Measurements from ENCODE around the gene UBTF. TPM values are rescaled to one million over a fixed set of nuclear protein-coding genes. Genes with fewer than 3 reads are reported as not detected.

Gene UBTF
- total RNA-seq, 3 donors from 2014 or later (not counting 1 experiment from before 2014, with no cell fraction given), result 132 to 169 (median 168) TPM

DNA sequence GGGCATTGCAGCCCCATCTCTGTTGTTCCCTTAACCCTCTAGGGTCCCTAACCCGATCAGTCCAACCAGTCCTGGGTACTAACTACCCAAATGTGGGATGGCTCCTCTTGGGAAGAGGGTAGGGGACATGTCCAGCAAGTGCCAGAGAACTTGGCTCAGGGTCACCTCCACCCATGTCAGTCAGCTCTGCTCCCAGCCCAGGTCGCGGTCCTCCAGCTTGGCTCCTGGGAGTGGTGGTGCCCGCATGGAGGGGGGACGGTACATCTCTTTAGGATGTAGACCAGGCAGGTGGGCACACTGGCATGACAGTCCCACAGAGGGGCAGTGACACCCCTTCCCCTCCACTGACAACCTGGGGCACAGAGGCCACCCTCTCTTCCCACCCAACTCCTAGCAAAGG lies 26.7 kb downstream of the UBTF start:
- ATAC-seq, result no peak

DNA sequence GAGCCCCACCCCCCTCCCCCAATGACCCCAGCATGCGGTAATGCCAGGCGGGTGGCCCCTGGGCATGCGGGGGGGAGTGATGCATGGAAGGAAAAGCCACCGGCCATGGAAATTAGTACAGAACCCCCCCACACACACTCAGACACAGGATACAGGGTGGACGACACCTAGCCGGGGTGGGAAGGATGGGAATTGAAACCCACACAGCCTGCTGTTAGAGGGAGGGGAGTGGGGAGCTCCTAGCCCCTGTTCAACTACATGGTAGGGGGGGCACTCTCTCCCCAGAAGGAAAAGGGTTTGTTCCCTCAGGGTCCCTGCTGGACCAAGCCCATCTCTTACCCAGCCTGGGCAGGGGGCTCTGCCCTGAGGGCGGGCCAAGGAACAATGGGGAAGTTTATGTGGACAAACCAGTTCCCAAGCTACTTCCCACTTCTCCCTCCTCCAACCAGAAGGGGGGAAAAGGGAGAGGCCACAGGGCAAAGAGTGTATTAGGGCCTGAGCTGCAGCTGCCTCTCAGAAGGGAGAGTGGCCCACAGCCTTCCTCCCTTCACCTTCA lies 27.5 kb downstream of the UBTF start:
- Mint-ChIP-seq H3K27me3 (ENCODE audit: low read depth in 2 of 2) (no peaks in the 10 kb centered on the region), H3K9me3 (no peaks in the 10 kb centered on the region), H3K4me3 (no peak overlapping the region), H3K36me3 (no peaks in the 10 kb centered on the region), H3K27ac (no peak overlapping the region), H3K4me1 (peaks cover 13 to 24% of the 10 kb centered on the region in 2 donors)
- Histone ChIP-seq H3K36me3 (ENCODE audit: control insufficient read depth, insufficient read depth, low read length) (peaks cover 42% of the 10 kb centered on the region), H3K27me3 (ENCODE audit: control insufficient read depth, insufficient read depth, low read length) (no peaks in the 10 kb centered on the region), H3K9me3 (ENCODE audit: control insufficient read depth, insufficient read depth, low read length) (no peaks in the 10 kb centered on the region), H3K27ac (ENCODE audit: low read length) (no peak overlapping the region), H3K4me3 (ENCODE audit: low read length) (no peak overlapping the region), H3K4me1 (ENCODE audit: control insufficient read depth, insufficient read depth, low read length) (peaks cover 13% of the 10 kb centered on the region)
- no peak for ATAC-seq
- intact Hi-C loops (cut with micrococcal nuclease), result no loop called here
- TF ChIP-seq, protein P1, sequence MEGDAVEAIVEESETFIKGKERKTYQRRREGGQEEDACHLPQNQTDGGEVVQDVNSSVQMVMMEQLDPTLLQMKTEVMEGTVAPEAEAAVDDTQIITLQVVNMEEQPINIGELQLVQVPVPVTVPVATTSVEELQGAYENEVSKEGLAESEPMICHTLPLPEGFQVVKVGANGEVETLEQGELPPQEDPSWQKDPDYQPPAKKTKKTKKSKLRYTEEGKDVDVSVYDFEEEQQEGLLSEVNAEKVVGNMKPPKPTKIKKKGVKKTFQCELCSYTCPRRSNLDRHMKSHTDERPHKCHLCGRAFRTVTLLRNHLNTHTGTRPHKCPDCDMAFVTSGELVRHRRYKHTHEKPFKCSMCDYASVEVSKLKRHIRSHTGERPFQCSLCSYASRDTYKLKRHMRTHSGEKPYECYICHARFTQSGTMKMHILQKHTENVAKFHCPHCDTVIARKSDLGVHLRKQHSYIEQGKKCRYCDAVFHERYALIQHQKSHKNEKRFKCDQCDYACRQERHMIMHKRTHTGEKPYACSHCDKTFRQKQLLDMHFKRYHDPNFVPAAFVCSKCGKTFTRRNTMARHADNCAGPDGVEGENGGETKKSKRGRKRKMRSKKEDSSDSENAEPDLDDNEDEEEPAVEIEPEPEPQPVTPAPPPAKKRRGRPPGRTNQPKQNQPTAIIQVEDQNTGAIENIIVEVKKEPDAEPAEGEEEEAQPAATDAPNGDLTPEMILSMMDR (IDR thresholded peaks at IDR 0.05), result no peak
- WGBS (ENCODE audit: insufficient coverage), result no CpG with 5 or more reads among the region's 7 CpGs
- DNase-seq, result no peak

More for the DNA sequence above, 26.7 kb downstream of the UBTF start:
- no peak overlapping the region for H3K4me3 ChIP-seq (ENCODE audit: low read length)
- H3K27me3 ChIP-seq (ENCODE audit: control insufficient read depth, insufficient read depth, low read length), result no peaks in the 10 kb centered on the region
- intact Hi-C loops (cut with micrococcal nuclease), result no loop called here
- Mint-ChIP-seq H3K4me3 (no peak overlapping the region), H3K36me3 (no peaks in the 10 kb centered on the region), H3K27ac (no peak overlapping the region), H3K27me3 (ENCODE audit: low read depth in 2 of 2) (no peaks in the 10 kb centered on the region), H3K4me1 (peaks cover 10 to 25% of the 10 kb centered on the region in 2 donors), H3K9me3 (no peaks in the 10 kb centered on the region)
- WGBS (ENCODE audit: insufficient coverage), result 98% methylated on average over 5 of the region's 5 CpGs
- no peak for DNase-seq
- H3K4me1 ChIP-seq (ENCODE audit: control insufficient read depth, insufficient read depth, low read length), result peaks cover 14% of the 10 kb centered on the region
- no peaks in the 10 kb centered on the region for H3K9me3 ChIP-seq (ENCODE audit: control insufficient read depth, insufficient read depth, low read length)
- H3K27ac ChIP-seq (ENCODE audit: low read length), result no peak overlapping the region
- H3K36me3 ChIP-seq (ENCODE audit: control insufficient read depth, insufficient read depth, low read length), result peaks cover 46% of the 10 kb centered on the region
- TF ChIP-seq, protein P1 (IDR thresholded peaks at IDR 0.05), result no peak

GRCh38 chr17:44191369-44191768 lies 28.1 kb downstream of the UBTF start:
- no peak for DNase-seq
- Mint-ChIP-seq H3K4me3 (no peak overlapping the region), H3K27me3 (ENCODE audit: low read depth in 2 of 2) (no peaks in the 10 kb centered on the region), H3K36me3 (no peaks in the 10 kb centered on the region), H3K9me3 (no peaks in the 10 kb centered on the region), H3K4me1 (peaks cover 18 to 29% of the 10 kb centered on the region in 2 donors), H3K27ac (peak overlapping the region; percentile 3 to 68)
- Histone ChIP-seq H3K9me3 (ENCODE audit: control insufficient read depth, insufficient read depth, low read length) (no peaks in the 10 kb centered on the region), H3K27ac (ENCODE audit: low read length) (no peak overlapping the region), H3K27me3 (ENCODE audit: control insufficient read depth, insufficient read depth, low read length) (no peaks in the 10 kb centered on the region), H3K4me3 (ENCODE audit: low read length) (no peak overlapping the region), H3K36me3 (ENCODE audit: control insufficient read depth, insufficient read depth, low read length) (peaks cover 39% of the 10 kb centered on the region), H3K4me1 (ENCODE audit: control insufficient read depth, insufficient read depth, low read length) (peaks cover 13% of the 10 kb centered on the region)
- TF ChIP-seq, protein P1 (IDR thresholded peaks at IDR 0.05), result no peak
- intact Hi-C loops (cut with micrococcal nuclease), result no loop called here
- ATAC-seq, result no peak
- 96% methylated on average over 5 of the region's 5 CpGs for WGBS (ENCODE audit: insufficient coverage)

- intact Hi-C loops (cut with micrococcal nuclease), result no loop called here
- H3K4me3 Mint-ChIP-seq, result peak overlapping the region; percentile 62
Observed at GRCh38 chr17:44190481-44190880, 29.0 kb downstream of the UBTF start.

More at GRCh38 chr17:44190481-44190880, 29.0 kb downstream of the UBTF start:
- no peaks in the 10 kb centered on the region for H3K9me3 ChIP-seq (ENCODE audit: control insufficient read depth, insufficient read depth, low read length)
- Mint-ChIP-seq H3K36me3 (no peaks in the 10 kb centered on the region), H3K27me3 (ENCODE audit: low read depth in 2 of 2) (no peaks in the 10 kb centered on the region), H3K4me1 (peaks cover 23 to 31% of the 10 kb centered on the region in 2 donors), H3K27ac (peak overlapping the region; percentile 3 to 31), H3K9me3 (no peaks in the 10 kb centered on the region)
- 97% methylated on average over 9 of the region's 10 CpGs for WGBS (ENCODE audit: insufficient coverage)
- ATAC-seq, result no peak
- H3K4me1 ChIP-seq (ENCODE audit: control insufficient read depth, insufficient read depth, low read length), result peaks cover 19% of the 10 kb centered on the region
- no peak for DNase-seq
- H3K27ac ChIP-seq (ENCODE audit: low read length), result no peak overlapping the region
- H3K27me3 ChIP-seq (ENCODE audit: control insufficient read depth, insufficient read depth, low read length), result no peaks in the 10 kb centered on the region
- no peak overlapping the region for H3K4me3 ChIP-seq (ENCODE audit: low read length)
- TF ChIP-seq, protein P1 (IDR thresholded peaks at IDR 0.05), result no peak
- H3K36me3 ChIP-seq (ENCODE audit: control insufficient read depth, insufficient read depth, low read length), result peaks cover 35% of the 10 kb centered on the region

Measured in natural killer cell (primary cell).